DMS114 treated with DMSO at 0.1 percent for 48 hours (cell line): ENCODE data around the gene METTL22.

ENCODE experiments used
- DNase-seq: peaks from one replicate; lab custom pipeline; 2025; ENCODE audit not compliant: unreplicated experiment; lab: John Stamatoyannopoulos, UW

The METTL22 gene, protein sequence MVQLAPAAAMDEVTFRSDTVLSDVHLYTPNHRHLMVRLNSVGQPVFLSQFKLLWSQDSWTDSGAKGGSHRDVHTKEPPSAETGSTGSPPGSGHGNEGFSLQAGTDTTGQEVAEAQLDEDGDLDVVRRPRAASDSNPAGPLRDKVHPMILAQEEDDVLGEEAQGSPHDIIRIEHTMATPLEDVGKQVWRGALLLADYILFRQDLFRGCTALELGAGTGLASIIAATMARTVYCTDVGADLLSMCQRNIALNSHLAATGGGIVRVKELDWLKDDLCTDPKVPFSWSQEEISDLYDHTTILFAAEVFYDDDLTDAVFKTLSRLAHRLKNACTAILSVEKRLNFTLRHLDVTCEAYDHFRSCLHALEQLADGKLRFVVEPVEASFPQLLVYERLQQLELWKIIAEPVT

DNA sequence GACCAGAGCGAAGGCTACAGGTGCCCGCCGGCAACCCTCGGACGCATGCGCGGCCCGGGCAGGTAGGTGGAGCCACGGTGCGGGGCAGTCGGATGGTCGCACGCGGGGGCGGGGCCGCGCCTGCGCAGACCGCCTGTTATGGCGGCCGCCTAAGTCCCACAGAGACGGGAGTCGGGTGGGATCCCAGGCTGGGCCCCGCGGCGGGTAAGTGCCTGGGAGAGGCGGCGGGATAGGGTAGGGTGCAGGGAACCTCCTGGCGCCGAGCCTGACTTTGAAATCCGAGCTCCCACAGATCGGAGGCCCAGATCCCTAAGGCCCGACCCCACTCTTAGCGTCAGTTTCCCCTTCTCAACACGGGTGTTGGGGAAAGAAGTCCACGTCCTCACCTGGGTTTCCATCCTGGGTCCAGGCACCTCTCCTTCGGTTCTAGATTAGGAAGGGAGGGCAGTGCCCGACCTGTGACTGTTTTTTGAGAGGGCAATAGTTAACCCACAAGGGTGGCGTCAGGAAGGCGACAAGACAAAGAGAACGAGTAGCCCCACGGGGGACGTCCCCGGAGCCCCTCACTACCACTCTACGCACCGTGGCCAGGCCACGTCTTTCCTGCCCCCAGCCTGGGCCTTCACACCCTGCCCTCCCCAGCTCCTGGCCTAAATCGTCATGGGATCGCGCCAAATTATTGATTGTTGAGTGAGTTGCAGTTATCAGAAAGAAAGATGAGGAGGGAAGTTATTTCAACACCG lies at the start of gene METTL22:
Gene METTL22, plus strand, starts transcription at position 127 of the 743 bp plus-strand sequence. CDS start 3,968 bp downstream, outside the sequence.
- peak; percentile 53 for DNase-seq

DNA sequence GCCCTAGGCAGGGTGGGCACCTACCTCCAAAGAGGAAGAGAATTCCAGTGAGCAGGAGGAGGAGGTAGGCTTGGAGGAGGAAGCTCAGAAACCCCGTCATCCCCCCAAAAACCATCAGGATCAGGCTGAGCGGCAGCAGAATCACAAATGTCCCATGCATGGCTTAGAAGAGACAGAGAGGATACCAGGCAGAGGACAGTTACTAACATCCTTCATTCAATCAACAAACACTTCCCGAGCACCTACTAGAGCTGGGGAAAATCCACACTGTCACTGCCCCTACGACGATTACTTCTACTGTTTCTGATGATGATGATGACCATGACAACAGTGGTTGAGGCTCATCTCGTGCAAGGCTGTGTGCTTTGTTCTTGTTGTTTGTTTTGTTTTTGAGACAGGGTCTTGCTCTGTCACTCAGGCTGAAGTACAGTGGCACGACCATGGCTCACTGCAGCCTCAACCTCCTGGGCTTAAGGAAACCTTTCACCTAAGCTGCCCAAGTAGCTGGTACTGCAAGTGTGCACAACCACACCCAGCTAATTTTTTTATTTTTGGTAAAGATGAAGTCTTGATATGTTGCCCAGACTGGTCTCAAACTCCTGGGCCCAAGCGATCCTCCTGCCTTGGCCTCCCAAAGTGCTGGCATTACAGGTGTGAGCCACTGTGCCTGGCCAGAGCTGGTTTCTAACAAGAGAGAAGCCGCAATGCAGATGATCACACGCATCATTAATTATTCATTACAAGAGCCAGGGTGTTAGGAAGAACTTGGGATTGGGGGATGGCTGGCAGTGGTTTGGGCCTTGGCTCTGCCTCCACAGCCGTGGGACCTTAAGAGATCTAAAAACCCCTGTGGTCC lies 49.2 kb upstream of the METTL22 start:
- no peak for DNase-seq

DNA sequence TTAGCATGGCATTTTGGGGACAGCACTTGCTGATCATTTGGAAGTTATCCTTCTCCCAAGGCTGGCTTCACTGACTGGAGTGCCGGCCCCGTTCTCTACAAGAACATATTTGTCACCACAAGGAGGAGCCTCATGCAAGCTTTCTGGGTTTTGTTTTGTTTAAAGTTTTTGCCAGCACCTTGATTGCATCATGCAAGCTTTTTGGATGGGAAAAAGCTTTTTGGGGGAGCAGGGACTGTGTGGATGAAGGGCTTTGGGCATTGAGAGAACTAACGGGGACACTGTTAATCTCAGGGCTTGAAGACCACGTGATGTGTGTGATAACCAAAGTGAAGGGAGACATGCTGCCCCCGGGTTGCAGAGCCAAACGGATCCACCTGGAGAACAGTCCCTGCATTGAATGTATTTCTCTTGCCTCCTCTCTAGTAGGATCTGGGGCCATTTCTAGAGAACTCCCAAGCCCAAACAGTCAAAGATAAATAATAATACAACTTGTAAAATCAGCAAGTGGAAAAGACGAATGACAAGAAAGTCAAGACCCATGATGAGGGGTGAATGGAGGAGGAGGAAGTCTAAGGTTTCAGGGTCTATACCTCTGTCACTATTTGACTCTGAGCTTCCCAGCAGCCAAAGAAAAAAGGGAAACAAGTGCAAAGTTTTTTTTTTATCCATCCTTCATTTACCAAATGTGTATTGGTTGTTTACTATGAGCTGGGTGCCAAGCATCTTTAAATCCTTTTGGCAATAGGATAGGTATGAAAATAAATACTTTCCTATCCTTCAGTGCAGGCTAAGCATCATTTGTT lies 48.4 kb upstream of the METTL22 start:
- peak; percentile 50 for DNase-seq

DNA sequence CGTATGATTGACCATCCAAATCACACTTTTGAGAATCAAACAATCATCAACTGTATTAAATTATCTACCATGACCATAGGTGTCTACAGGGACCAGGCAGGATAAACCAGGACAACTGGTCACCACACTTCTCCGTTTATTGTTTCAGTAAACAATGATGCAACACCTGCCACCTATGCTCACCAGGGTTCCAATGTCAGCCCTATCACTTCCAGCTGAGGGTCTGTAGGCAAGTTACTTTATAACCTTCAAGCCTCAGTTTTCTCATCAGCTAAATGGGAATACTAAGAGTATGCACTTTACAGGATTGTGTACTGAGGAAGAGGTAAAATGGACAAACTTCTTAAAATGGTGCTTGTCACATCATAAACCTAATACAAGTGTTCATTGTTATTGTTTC lies 46.1 kb upstream of the METTL22 start:
- no peak for DNase-seq

DNA sequence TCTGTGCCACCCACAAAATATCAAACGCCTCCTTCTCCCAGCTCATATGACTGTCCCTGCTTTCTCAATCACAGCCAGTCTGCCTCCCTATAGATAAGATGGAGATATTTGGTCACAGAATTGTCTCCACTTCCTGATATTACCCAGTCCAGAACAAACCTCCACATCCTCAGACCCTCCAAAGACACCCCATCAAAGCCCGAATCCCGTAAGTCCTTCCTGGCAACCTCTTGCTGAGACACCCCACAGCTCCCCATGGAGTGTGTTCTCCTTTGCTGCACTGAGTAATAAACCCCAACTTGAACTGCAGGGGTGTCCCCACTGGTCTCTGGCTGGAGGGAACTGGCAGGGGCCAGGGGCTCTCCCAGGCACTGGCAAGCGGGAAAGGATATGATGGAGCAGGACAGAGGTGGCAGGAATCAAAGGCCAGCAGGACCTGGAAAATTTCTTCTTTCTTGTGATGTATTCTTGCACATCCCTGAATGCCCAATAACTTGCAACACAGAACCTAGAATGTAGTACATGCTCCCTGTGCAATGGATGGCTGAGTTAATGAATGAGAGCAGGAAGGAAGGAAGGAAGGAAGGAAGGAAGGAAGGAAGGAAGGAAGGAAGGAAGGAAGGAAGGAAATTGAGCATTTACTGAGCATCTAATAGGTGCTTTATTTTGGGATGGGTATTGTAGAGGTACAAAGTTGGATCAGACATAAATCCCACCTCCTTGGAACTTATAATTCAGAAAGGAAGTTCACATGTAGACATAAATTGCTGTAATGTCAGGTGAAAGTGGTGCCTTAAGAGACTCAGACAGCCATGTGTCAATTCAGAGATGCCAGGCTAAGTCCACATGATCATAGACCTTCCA lies 45.1 kb upstream of the METTL22 start:
- no peak for DNase-seq

DNA sequence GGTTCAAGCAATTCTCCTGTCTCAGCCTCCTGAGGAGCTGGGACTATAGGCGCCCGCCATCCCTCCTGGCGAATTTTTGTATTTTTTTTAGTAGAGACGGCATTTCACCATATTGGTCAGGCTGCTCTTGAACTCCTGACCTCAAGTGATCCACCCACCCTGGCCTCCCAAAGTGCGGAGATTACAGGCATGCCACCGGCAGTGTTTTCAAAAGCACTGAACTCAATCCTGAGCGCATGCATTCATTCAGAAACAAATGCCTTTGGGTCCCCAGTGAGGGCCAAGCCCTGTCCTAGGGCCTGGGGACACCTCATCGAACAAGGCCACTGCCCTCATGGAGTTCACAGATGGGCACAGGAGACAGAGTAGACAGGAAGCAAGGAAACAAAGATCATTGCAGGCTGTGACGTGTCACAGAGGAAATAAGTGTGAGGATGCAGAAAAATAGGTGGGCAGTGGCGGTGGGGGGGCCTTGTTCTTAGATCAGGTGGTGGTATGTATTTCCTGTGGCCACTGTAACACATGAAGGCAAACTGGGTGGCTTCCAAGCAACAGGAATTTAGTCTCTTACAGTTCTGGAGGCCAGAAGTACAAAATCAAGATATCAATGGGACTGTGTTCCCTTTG lies 43.7 kb upstream of the METTL22 start:
- DNase-seq = no peak

DNA sequence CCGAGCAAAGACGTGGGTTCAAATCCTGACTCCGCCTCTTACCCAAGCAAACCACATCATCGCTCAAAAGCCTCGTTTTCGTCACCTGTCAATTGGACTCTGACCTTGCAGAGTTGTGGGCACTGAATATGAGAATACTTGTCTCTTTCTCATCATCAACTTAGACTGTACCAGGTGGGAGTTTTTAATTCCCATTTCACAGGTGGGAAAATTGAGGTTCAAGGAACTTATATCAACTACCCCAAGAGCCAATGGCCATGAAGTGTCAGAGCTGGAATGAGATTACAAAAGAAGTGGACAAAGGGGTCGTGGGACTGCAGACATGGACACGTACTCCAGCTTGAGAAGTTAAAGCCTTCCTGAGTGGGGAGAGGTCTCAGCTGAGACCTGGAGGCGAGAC lies 41.9 kb upstream of the METTL22 start:
- DNase-seq = no peak

DNA sequence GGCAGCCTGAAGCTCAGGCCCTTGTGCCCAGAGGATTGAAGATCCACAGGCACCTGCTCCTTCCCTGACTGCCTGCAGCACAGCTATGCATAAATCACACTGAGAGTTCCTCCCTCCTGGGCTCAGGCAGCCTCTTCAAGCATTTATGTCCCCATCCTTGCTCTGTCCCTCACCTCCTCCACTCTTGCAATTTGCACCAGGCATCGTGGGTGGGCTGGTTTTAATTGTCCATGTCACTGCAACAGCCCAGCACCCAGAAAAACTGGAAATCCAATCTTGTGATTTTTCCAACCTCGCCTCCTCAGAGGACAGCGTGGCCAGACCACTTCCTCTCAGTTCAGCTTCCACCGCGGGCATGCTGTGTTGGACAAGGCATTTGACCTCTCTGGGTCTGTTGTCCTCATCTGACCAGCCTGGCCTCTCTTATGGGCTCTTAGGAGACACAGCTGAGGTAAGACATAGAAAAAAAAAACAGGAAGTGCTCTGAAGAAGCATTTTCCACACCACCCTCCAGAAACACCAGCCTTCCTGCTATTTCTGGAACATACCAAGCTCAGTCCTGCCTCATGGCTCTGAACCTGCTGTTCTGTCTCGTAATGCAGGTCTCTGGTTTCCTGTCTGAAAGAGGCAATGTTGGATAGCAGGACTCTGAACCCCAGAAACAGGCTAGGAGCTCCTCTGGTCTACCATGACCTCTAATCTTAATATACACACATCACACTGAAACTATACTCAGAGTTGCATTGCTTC lies 39.5 kb upstream of the METTL22 start:
- DNase-seq = no peak

DNA sequence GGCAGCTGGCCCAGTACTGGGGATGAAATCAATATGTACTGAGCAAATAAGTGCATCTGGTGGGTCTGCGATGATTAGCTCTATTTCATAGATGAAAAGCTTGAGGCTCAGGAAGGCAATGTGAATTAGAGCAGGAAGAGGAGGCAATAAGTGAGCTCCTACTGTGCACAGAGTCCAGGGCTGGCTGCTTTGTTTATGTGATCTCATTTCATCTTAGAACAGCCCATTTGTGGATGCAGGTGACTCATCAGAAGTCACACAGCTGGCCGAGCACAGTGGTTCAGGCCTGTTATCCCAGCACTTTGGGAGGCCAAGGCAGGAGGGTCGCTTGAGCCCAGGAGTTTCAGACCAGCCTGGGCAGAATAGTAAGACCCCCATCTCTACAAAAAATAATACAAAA lies 38.3 kb upstream of the METTL22 start:
- DNase-seq = no peak

DNA sequence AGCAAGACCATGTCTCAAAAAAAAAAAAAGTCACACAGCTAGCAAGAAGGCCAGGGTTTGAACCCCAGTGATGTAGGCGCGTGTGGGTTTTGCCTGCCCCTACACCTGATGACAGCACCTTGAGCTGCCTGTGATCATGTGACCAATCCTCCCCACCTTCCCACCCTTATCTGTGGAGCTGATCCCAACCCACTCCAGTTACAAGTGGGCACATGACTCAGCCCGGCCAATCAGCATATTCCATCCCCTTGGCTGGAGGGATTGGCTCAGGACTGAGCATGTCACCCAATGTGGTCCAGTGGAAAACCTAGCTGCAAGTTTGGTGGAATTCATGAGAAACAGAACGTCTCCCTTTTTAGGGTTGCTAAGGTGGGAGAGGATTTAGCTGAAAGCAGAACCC lies 37.8 kb upstream of the METTL22 start:
- DNase-seq = no peak

DNA sequence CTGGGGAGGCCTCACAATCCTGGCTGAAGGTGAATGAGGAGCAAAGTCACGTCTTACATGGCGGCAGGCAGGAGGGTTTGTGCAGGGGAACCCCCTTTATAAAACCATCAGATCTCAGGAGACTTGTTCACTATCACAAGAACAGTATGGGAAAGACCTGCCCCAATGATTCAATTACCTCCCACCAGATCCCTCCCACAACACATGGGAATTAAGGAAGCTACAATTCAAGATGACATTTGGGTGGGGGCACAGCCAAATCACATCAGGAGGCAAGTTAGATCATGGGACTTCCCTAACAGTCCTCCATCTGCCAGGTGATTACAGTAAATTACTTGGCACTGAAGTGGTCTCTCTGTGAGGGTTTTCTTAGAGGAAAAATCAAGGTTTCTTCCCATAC lies 36.5 kb upstream of the METTL22 start:
- no peak for DNase-seq

DNA sequence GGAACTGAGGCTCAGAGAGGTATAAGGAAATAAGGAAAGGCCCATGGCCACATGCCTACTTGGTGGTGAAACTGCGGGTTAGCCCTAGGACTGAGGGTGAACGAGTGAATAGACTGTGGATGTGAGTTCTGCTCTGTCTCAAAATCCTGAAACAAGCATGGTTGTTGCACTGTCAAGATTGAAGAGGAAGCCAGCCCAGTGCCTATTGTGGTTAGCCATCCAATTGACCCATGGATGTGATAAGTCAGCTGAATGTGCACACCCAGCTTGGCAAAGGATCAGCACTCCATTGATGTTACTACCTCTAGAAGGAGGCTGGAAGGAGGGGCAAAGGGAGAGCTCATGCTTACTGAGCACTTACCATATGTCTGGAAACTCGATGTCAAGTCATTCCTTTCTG lies 35.6 kb upstream of the METTL22 start:
- no peak for DNase-seq

DNA sequence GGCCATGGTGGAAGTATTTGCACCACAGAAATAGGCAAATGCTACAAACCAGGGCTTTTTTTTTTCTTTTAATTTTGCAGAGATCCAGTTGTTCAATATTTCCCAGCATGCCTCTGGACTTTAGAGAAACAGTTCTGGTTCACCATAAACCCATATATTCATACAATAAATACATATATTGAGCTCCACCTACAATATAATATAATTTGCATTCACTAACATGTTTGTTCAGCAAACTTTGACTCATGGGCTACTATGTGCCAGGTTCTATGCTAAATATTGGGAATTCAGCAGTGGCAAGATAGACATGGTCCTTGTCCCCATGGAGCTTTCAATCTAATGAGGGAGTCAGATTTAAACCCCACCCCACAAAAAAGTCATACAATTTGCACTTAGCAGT lies 34.4 kb upstream of the METTL22 start:
- DNase-seq = no peak

DNA sequence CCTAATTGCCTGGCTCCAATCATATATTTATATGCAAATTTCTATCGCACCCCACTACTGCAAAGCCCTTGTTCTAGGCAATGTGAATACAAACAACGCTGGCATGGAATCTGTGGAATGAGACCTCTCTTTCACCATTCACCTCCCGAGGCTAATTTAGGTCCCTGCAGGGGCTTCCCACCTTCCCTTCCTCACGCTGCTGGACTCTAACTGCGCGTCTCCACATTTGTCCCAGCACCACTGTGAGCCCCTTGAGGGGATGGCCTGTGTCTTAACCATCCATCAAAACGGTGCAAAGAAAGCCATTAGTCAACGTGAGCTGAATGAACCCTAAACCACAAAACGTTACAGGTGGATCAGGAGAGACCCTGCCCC lies 32.8 kb upstream of the METTL22 start:
- no peak for DNase-seq

DNA sequence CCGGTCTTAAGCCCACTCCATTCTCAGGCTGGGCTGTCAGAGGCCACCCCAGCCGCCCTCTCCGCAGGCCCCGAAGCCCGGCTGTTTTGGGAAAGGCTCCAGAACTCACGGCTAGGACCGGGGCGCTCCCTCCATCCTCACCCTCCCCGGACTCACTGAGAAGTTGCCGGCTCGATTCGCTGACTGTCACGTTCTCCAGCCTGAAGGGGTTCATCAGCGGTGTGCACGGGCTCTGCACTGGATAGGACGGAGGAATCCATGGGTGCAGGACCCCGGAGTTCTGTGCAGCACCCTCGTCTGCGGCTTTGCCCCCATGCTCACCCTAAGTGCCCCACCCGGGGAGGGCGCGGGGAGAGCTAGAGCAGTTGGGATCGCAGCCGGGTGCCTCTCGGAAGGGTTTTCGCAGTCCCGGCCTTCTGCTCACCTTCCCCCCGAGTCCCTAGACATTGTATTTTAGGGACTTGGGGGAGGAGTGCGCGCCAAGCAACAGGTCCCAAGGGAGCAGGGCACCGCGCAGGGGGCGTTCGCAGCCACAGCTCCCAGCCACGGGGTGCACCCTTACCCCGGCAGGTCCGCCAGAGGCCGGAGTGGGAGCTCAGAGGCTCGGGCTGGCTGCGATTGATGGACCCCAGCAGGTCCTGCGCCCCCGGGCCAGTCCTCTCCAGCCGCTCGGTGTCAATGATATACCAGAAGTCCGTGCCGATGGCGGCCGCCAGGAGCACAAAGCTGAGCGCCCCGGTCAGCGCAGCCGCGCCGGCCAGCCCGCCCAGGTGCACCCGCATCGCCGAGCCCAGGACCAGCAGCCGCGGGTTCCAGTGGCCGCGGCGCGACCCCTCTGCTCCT lies 32.2 kb upstream of the METTL22 start:
- no peak for DNase-seq

DNA sequence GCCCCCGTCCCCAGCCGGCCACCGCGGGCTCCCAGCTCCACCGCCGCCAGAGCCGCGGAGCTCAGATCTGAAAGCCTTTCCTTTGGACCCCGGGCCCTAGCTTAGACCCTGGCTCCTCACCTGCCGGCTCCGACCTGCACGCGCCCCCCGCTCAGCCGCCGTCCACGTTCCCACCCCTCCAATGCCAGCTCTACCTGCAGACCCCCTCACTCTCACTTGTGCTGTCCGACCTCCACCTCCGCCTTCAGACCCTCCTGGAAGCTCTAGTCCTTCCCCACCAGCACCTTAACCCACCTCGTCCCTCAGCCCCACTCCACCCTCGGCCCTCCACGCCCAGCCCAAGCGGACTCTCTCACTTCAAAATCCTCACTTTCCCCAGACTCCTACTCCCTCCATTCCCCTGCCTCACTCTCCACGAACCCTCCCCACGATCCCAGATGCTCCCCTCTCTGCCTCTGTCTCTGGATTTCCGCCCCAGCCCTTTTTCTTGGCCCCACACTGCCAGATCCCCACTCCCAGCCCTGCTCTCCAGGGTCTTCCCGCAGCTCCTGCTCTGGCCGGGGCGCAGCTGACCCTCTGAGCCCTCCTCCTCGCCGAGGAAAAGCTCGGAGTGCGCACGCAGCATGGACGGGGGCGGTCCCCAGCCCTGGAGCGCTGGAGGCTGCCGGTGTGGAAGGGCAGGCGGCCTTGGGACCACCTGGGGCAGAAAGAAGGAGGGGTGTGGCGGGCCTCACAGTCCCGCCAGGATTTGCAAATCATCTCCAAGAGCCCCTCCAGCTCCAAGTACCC lies 31.4 kb upstream of the METTL22 start, which contains the start of gene TMEM114:
Gene TMEM114, minus strand, starts transcription at position 612 of the 789 bp plus-strand sequence. CDS start 673 bp downstream, outside the sequence.
- no peak for DNase-seq

DNA sequence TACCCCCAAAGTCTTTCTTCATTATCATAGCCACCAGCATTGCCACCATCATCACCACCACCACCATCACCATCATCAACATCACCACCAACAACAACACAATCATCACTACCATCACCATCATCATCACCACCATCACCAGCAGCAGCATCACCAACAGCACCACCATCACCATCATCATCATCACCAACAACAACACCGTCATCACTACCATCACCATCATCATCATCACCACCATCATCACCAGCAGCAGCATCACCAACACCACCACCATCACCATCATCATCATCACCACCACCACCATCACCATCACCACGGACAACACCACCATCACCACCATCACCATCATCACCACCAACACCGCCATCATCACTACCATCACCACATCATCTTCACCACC lies 30.7 kb upstream of the METTL22 start:
- DNase-seq = no peak
